AG04450 (cell line): ENCODE measurements around the gene ZFYVE28. TPM values are rescaled to one million over a fixed set of nuclear protein-coding genes. Genes with fewer than 3 reads are reported as not detected.
A peak's percentile ranks its signal among the peaks of the same experiment; 100 is the strongest.

ENCODE experiments used
- CTCF ChIA-PET: fragments of 300-600, 350-600 bp; formaldehyde crosslinking; extraction: SDS; loops from one replicate; lab custom pipeline; 2022; ENCODE audit warnings: antibody characterized with exemption, inconsistent platforms; lab: Charles Lee
- POLR2A ChIA-PET: fragments of 350-600 bp; formaldehyde crosslinking; extraction: SDS; loops from one replicate; lab custom pipeline; 2021; ENCODE audit warnings: antibody characterized with exemption, inconsistent platforms; lab: Yijun Ruan, JAX
- DNase-seq: peaks from one replicate; pipeline ENCODE4 v3.0.0-alpha.2; 2011; ENCODE audit warnings: low read depth, low spot score
- H3K27ac ChIP-seq: one replicate; pipeline ENCODE4 v1.5.1; 2012; ENCODE audit warnings: low read depth, low read length, control low read depth
- H3K27me3 ChIP-seq: one replicate; pipeline ENCODE4 v1.6.0; 2012; ENCODE audit warnings: low read length; ENCODE audit not compliant: control insufficient read depth, insufficient read depth
- H3K4me3 ChIP-seq: 2 replicates; pipeline ENCODE4 v1.5.1; 2011; ENCODE audit warnings: mild to moderate bottlenecking, low read depth, low read length, control low read depth
- H3K9me3 ChIP-seq: 2 replicates; pipeline ENCODE4 v1.5.1; 2012; ENCODE audit warnings: low read length; ENCODE audit not compliant: control insufficient read depth, insufficient read depth
- polyA plus RNA-seq: library from polyadenylated mRNA; depleted of rRNA; stranded (reverse); fragments of >200 nt; gene quantifications from 2 replicates; pipeline ENCODE4 v1.2.3, GENCODE V29; 2011
- TF ChIP-seq, protein P1 (sequence below): IDR thresholded peaks from 2 replicates; pipeline ENCODE4 v1.5.1; 2011; ENCODE audit warnings: low read depth, low read length, control low read depth, inconsistent platforms

Gene ZFYVE28
- polyA plus RNA-seq, 1 experiment, result 2.2 TPM

DNA sequence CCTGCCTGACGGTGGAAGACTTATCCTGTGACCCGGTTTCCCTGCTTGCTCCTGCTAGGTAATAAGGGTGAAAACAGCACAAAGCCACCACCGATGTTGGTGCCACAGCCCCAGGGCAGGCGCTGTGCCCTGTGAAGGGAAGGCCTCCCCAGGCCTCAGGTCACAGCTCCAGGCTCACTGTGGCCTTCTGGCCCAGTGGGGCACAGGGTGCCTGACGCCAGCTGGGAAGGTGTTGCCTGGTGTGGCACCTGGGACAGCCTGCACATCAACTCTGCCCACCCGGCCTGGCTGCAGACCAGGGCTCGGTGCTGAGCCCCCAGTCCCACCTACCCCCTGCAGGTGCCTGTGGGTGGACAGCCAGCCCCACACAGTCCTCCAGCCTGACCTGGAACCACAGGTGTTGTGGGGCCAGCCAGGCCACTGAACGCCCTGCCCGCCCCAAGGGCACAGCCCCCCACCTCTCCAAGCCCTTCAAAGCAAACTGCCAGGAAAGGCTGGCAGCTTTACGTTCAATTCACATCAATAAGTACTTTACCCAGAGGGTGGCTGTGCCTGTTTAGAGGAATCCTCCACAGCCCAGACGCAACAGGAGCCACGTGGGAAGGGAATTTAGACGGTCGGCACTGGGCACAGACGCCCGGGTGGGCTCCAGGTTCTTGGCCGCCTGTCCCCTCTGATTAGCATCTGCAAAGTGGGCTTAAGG is 54.3 kb downstream of the ZFYVE28 start:
- POLR2A ChIA-PET, result no interaction called here
- Histone ChIP-seq H3K4me3 (peak overlapping the region; percentile 64), H3K27ac (no peak overlapping the region), H3K9me3 (peaks cover 7% of the 10 kb centered on the region), H3K27me3 (peaks cover 32% of the 10 kb centered on the region)
- no peak for DNase-seq
- TF ChIP-seq, protein P1, sequence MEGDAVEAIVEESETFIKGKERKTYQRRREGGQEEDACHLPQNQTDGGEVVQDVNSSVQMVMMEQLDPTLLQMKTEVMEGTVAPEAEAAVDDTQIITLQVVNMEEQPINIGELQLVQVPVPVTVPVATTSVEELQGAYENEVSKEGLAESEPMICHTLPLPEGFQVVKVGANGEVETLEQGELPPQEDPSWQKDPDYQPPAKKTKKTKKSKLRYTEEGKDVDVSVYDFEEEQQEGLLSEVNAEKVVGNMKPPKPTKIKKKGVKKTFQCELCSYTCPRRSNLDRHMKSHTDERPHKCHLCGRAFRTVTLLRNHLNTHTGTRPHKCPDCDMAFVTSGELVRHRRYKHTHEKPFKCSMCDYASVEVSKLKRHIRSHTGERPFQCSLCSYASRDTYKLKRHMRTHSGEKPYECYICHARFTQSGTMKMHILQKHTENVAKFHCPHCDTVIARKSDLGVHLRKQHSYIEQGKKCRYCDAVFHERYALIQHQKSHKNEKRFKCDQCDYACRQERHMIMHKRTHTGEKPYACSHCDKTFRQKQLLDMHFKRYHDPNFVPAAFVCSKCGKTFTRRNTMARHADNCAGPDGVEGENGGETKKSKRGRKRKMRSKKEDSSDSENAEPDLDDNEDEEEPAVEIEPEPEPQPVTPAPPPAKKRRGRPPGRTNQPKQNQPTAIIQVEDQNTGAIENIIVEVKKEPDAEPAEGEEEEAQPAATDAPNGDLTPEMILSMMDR, result no peak
- CTCF ChIA-PET, result no interaction called here

DNA sequence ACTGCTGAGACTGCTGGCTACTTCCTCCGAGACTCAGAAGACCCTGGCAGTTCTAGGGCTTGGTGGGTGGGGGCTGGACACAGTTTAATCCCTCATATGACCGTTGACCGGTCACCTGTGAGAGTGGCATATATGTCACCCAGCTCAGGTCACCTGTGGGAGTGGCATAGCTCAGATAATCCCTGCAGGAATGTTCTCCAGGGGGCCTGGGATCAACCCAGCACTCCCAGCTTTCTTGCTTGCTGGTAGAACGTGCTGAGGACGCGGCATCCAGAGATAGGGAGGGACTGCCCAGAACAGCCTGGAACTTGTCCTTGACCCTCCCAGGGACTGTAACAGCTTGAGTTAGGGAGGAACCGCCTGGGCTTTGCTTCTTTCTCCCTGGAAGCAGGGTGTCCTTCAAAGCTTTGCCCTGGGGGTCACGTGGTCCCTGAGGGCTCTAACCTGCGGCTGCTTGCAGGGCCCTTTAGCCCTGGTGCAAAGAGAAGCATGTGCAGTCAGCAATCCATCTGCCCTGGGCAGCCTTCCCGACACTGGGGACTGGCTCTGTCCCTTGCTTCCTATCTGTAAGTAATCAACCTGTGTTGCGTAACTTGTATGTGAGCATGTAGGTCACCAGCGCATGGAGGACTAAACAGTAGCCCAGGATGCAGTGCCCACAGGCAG is 55.3 kb downstream of the ZFYVE28 start:
- Histone ChIP-seq H3K27ac (no peak overlapping the region), H3K27me3 (peaks cover 24% of the 10 kb centered on the region), H3K4me3 (no peak overlapping the region), H3K9me3 (no peaks in the 10 kb centered on the region; the same call in 1 of the 2 replicates)
- TF ChIP-seq, protein P1, result no peak
- DNase-seq, result no peak
- ChIA-PET CTCF (no interaction called here), POLR2A (no interaction called here)

DNA sequence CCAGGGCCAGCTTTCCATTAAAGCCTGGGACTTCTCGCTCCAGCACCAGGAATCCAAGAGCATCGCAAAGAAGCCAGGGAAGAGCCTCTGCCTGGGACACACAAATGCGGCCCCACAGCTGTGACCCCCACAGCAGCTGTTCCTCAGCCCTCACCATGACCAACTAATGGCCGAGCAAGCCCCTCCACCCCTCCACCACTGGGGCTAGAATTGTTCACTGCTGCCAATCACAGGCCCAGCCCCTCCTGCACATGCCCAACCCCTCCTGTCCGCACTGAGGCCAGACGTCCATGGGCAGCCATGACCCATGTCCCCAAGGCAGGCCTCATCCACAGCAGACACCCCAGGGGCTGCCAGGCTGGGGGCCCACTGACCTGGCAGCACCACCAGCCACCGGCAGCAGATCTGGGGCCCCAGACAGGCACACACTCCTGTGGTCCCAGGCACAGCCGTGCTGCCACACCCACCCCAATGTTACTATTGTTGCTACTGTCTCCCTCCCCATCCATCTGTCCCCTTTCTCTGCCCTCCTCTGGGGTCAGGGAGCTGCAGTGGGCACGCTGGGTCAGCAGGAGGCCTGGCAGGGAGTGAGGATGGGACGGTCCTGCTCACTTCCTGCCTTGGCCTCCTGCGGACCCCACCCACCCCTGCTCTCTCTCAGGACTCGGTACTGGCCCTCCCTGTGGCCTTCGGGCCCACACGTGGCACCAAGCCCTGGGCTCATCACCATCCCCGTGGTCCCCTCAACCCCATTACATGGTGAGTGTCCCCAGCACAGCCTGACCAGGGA is 56.0 kb downstream of the ZFYVE28 start:
- no peak for DNase-seq
- POLR2A ChIA-PET, result no interaction called here
- CTCF ChIA-PET, result no interaction called here
- Histone ChIP-seq H3K27ac (no peak overlapping the region), H3K27me3 (peaks cover 17% of the 10 kb centered on the region), H3K9me3 (no peaks in the 10 kb centered on the region; the same call in 1 of the 2 replicates), H3K4me3 (no peak overlapping the region)
- TF ChIP-seq, protein P1, result no peak

DNA sequence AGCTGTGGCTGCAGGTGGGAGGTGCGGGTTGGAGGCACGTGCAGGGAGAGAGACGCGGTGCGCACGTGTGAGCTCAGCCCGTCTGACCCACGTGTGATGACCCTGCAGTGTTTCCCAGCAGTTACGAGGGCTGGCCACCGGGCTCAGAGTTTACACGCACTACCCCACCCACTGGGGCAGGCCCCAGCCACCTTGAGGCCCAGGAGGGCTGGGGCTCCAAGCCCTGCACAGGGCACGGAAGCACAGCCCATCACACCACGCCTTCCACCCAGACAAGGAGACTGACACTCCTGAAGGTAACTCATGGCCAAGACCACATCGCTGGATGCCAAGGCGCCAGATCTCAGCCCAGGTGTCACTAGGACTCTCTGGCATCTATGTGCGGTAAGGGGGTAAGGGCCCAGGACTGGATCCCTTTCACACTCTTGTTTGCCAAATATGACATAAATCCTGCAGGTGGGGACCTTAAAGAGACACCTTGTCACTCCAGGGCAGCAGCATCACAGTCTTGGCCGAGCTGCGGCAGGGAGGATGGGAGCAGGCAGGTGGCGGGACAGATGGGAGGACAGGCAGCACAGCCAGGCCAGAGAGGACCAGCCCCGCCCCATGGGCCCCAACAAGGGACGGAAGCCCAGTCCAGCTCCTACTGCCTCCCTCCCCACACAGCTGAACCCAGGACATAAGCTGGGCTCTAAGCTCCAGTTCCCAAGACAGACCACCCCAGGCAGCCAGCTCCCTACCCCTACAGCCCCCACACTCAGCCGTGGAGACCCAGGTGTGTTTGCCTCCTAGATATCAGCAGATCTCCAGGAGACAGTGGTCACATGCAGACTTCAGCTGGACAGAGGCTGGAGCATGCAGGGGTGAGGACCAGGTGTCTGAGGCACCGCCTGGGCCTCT is 56.8 kb downstream of the ZFYVE28 start:
- ChIA-PET POLR2A (interaction anchor here (1.3 kb wide), 1 partner anchor 99 kb away, joined by 5 read pairs; the partner anchor contains the start of gene MXD4), CTCF (no interaction called here)
- no peak overlapping the region for H3K4me3 ChIP-seq
- TF ChIP-seq, protein P1, result no peak
- no peaks in the 10 kb centered on the region; the same call in 1 of the 2 replicates for H3K9me3 ChIP-seq
- H3K27ac ChIP-seq, result no peak overlapping the region
- H3K27me3 ChIP-seq, result peaks cover 12% of the 10 kb centered on the region
- no peak for DNase-seq
